SU-DHL-6 (cell line): ENCODE results near the gene RPL35.

Experiments
- CTCF ChIP-seq: fragments of 200-600 bp; sonication (generic); IDR thresholded peaks from one replicate; pipeline ENCODE4 v1.5.1; 2017; ENCODE audit warnings: antibody characterized with exemption, mild to moderate bottlenecking, low read length, moderate library complexity; ENCODE audit not compliant: insufficient read depth, poor library complexity, severe bottlenecking
- EZH2phosphoT487 ChIP-seq: fragments of 200-600 bp; sonication (generic), shearing (Covaris generic); conservative IDR thresholded peaks from 2 replicates; pipeline ENCODE4 v1.6.1; 2018; ENCODE audit warnings: mild to moderate bottlenecking, antibody characterized with exemption, low read length, moderate library complexity, mixed read lengths

DNA sequence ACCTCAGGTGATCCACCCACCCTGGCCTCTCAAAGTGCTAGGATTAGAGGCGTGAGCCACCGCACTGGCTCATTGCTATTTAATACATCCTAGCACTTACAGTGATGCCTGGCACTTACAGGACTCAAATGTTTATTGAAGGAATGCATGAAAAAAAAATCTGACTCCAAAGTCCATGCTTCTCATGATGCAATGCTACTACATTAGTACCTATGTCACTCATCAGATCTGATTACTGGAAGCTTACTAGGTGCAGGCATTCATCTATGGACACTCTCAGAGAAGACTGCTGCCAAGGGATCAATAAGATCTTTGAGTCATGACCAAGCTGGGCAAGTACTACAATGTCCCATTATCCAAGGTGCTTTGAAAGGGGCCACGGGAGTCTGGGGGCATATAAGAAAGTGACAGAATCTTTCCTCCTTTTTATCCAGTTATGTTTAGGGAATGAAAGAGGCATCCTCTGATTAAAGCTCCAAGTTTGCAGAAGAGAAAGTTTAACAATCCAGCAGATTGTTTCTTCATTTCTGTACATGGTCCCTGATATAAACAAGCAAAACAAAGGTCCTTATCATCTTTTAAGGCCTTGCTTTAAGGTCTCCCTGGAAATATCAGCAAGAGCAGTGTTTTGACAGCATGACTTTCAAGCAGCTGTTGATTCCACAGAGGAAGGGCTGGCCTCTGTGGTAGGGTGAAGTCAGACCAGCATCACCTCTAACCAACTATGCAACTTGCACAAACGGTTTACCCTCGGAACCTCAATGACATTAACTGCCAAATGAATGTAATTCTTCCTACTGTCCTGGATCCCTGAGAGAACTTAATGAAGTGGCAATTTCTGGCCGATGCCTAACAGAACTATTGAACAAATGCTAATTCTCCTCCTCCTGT, 36.1 kb upstream of the RPL35 start:
- TF ChIP-seq CTCF: no peak
- TF ChIP-seq EZH2phosphoT487: no peak
